Suprapubic skin (tissue), 4 donors: ENCODE data around the gene ADAMTS13.

ENCODE experiments used
- EP300 ChIP-seq: sonication (generic); formaldehyde crosslinking; IDR thresholded peaks from one replicate; pipeline ENCODE4 v1.6.1; 2017; ENCODE audit warnings: antibody characterized with exemption
- POLR2A ChIP-seq, 2 donors: fragments of 450-650 bp; IDR thresholded peaks; one replicate each; pipeline ENCODE4 v1.6.1; 2017; ENCODE audit warnings: antibody characterized with exemption in 2 of 2, mild to moderate bottlenecking in 2 of 2, moderate library complexity in 2 of 2
- POLR2AphosphoS5 ChIP-seq, 3 donors: sonication (generic); formaldehyde crosslinking; IDR thresholded peaks; one replicate each; pipeline ENCODE4 v1.6.1; 2017; ENCODE audit warnings: antibody characterized with exemption in 3 of 3
- TF ChIP-seq, protein P1 (sequence below), 2 donors: fragments of 200-600 bp in 1 of 2; fragments of 450-650 bp in 1 of 2; sonication (generic) in 1 of 2; IDR thresholded peaks; one replicate each; pipeline ENCODE4 v1.5.1; 2016 to 2019; ENCODE audit warnings: antibody characterized with exemption in 2 of 2, mild to moderate bottlenecking in 1 of 2, moderate library complexity in 1 of 2

DNA sequence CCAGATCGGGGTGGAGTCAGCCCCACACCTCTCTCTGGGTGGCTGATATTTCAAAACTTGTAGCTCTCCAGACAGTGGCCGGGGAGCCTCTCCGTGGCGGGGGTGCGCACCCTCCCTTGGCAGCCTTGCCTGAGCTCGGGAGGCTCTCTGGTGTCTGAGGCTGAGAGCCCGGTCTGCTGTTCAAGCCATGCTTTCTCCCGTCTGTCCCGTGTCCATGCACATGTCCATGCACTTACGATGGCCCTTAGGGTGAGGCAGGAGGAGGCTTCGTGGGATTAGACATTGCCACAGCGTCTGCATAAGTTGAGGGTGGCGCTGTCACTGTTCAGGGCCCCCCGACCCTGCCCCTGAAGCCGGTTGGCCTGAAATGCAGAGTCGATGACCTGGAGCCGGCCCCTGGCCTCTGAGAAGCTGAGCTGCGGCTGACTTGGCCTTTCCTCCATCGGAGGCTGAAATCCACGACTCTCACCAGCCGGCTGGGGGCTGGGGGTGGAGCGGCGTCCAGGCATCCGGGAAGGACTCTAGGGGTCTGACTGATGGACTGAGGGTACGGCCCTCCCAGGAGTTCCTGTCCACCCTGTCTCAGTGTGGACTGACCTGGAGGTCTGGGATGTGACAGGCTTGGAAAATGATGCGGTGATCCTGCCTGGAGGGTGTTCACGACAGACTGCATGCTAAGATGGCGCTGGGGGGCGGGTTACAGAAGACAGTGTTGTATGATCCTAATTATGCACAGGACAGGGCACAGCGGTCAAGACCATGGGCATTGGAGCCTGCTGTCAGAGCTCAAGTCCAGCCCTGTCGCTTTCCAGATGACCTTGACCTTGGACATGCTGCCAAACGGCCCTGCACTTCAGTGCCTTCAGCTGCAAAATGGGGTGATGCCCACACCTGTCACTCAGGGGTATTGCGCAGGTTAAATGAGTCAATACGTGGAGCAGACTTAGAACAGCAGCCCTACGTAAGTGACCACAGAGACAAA, 75.0 kb downstream of the ADAMTS13 start:
- TF ChIP-seq POLR2AphosphoS5 (IDR thresholded peaks at IDR 0.05): no peak
- TF ChIP-seq POLR2A (IDR thresholded peaks at IDR 0.05): no peak
- TF ChIP-seq, protein P1, sequence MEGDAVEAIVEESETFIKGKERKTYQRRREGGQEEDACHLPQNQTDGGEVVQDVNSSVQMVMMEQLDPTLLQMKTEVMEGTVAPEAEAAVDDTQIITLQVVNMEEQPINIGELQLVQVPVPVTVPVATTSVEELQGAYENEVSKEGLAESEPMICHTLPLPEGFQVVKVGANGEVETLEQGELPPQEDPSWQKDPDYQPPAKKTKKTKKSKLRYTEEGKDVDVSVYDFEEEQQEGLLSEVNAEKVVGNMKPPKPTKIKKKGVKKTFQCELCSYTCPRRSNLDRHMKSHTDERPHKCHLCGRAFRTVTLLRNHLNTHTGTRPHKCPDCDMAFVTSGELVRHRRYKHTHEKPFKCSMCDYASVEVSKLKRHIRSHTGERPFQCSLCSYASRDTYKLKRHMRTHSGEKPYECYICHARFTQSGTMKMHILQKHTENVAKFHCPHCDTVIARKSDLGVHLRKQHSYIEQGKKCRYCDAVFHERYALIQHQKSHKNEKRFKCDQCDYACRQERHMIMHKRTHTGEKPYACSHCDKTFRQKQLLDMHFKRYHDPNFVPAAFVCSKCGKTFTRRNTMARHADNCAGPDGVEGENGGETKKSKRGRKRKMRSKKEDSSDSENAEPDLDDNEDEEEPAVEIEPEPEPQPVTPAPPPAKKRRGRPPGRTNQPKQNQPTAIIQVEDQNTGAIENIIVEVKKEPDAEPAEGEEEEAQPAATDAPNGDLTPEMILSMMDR (IDR thresholded peaks at IDR 0.05): no peak
- TF ChIP-seq EP300: no peak
